Measurements from ENCODE around the gene SPTB. TPM values are rescaled to one million over a fixed set of nuclear protein-coding genes. Genes with fewer than 3 reads are reported as not detected.

The SPTB gene
- total RNA-seq, 1 experiment from 2014 or later = 2.3 TPM

- no peaks in the 10 kb centered on the region for H3K9me3 Mint-ChIP-seq
Observed at GRCh38 chr14:64792231-64792630, 87.5 kb downstream of the SPTB start.

More at GRCh38 chr14:64792231-64792630, 87.5 kb downstream of the SPTB start:
- no peaks in the 10 kb centered on the region for H3K4me1 ChIP-seq (ENCODE audit: insufficient read depth, low read length)
- no peaks in the 10 kb centered on the region for H3K23me2 ChIP-seq (ENCODE audit: insufficient read length, low read depth, low read length, poor library complexity, severe bottlenecking)
- no peak overlapping the region for H3K4ac ChIP-seq (ENCODE audit: low read depth, low read length)
- no peak overlapping the region for H2BK15ac ChIP-seq (ENCODE audit: low read depth, low read length)
- Mint-ChIP-seq H3K4me3 (no peak overlapping the region), H3K27me3 (ENCODE audit: low read depth) (no peaks in the 10 kb centered on the region), H3K36me3 (ENCODE audit: insufficient read depth in 1 of 3, low read depth in 3 of 3) (no peaks in the 10 kb centered on the region; a peak in 1 of 7 replicates), H3K4me1 (peaks cover 15 to 17% of the 10 kb centered on the region in 2 experiments), H3K27ac (no peak overlapping the region; a peak in 1 of 7 replicates)
- H3K18ac ChIP-seq (ENCODE audit: insufficient read length, low read depth, low read length) = no peak overlapping the region
- no peak overlapping the region for H3K9ac ChIP-seq (ENCODE audit: extremely low read depth, insufficient read length, low read length)
- H3T11ph ChIP-seq (ENCODE audit: low read length) = no peak overlapping the region
- no peak overlapping the region for H4K8ac ChIP-seq (replicated peaks; ENCODE audit: insufficient read length, low read depth, low read length)
- H2BK20ac ChIP-seq (ENCODE audit: low read depth, low read length, poor library complexity, severe bottlenecking) = no peak overlapping the region
- no peak for TF ChIP-seq CTCF (conservative IDR thresholded peaks at IDR 0.05)
- H4K20me1 ChIP-seq (ENCODE audit: control insufficient read depth, insufficient read depth, insufficient read length) = no peaks in the 10 kb centered on the region
- H2AFZ ChIP-seq (ENCODE audit: low read length) = no peak overlapping the region
- no CpG with 5 or more reads among the region's 4 CpGs for WGBS (ENCODE audit: extremely low coverage, insufficient read length, low lambda C conversion rate)
- no peak for DNase-seq
- no peaks in the 10 kb centered on the region for H3K79me2 ChIP-seq (ENCODE audit: insufficient read depth, low read length)
- H2BK12ac ChIP-seq (ENCODE audit: insufficient read length, low read depth, low read length) = no peak overlapping the region
- no peak overlapping the region for H4K5ac ChIP-seq (ENCODE audit: insufficient read length, low read depth, low read length)
- H2BK5ac ChIP-seq (ENCODE audit: insufficient read length, low read length) = no peak overlapping the region
- no peaks in the 10 kb centered on the region for H3K79me1 ChIP-seq (ENCODE audit: insufficient read depth, low read depth, low read length, poor library complexity, severe bottlenecking)
- H2AK5ac ChIP-seq (ENCODE audit: insufficient read length, low read length) = no peak overlapping the region
- no peaks in the 10 kb centered on the region for H3K27me3 ChIP-seq (ENCODE audit: insufficient read depth, low read length)
- no peak overlapping the region for H3K56ac ChIP-seq (ENCODE audit: insufficient read length, low read depth, low read length)
- H3K14ac ChIP-seq (ENCODE audit: insufficient read depth, low read length) = no peak overlapping the region
- H3K23ac ChIP-seq (ENCODE audit: insufficient read length, low read depth, low read length) = no peak overlapping the region
- H3K4me2 ChIP-seq (ENCODE audit: insufficient read depth, insufficient read length, low read length) = no peak overlapping the region
- no peak overlapping the region for H2BK120ac ChIP-seq (ENCODE audit: low read depth, low read length, poor library complexity, severe bottlenecking)
- no peak overlapping the region for H3K27ac ChIP-seq (ENCODE audit: insufficient read length, low read depth, low read length)
- no peaks in the 10 kb centered on the region for H3K9me3 ChIP-seq (ENCODE audit: control insufficient read depth, low read depth, low read length)
- no peak overlapping the region for H4K91ac ChIP-seq (ENCODE audit: insufficient read length, low read depth, low read length)
